ENCODE results near the gene PTPRU. TPM values are rescaled to one million over a fixed set of nuclear protein-coding genes. Genes with fewer than 3 reads are reported as not detected.

The PTPRU gene
- polyA plus RNA-seq, 2 of the 4 experiments (the other 2 are of a cell fraction), result 5.7 to 6.1 TPM

- no peak overlapping the region for H3K27ac ChIP-seq
- H3K4me3 ChIP-seq, result no peak overlapping the region
- no peaks in the 10 kb centered on the region for H3K4me1 ChIP-seq
- no peak for TF ChIP-seq HOXB13 (CRISPR knock-in tag; IDR thresholded peaks at IDR 0.05; ENCODE audit: low read depth)
- no peak for TF ChIP-seq RAD21 (conservative IDR thresholded peaks at IDR 0.05 in 1 of 2, IDR thresholded peaks at IDR 0.05 in 1 of 2)
- no peak for TF ChIP-seq BCL3 (IDR thresholded peaks at IDR 0.05)
- TF ChIP-seq JUNB (IDR thresholded peaks at IDR 0.05), result no peak
- TF ChIP-seq RNF2 (IDR thresholded peaks at IDR 0.05; ENCODE audit: borderline replicate concordance, low read depth), result no peak
- no peak for TF ChIP-seq ZFP36 (IDR thresholded peaks at IDR 0.05; ENCODE audit: borderline replicate concordance, partially characterized antibody)
- no peak for TF ChIP-seq NPAS2 (CRISPR knock-in tag; IDR thresholded peaks at IDR 0.05; ENCODE audit: borderline replicate concordance)
- ChIA-PET CTCF (interaction anchor here (1.2 to 2.4 kb wide), 4 partner anchors 20 to 1366 kb away, joined by 3 to 7 read pairs (median 6); no protein-coding TSS in a partner anchor), POLR2A (no interaction called here)
- WGBS (ENCODE audit: missing lambda C conversion rate), result 19% methylated on average over 7 of the region's 7 CpGs
- ATAC-seq (no peak), DNase-seq (ENCODE audit: low read depth in 1 of 2, low spot score in 1 of 2) (no peak), FAIRE-seq (no peak)
- no peak overlapping the region for H3K4me2 ChIP-seq
- no peaks in the 10 kb centered on the region for H3K9me3 ChIP-seq
Measured at GRCh38 chr1:29342351-29342750, 106.0 kb downstream of the PTPRU start.

GRCh38 chr1:29342983-29343382, 106.7 kb downstream of the PTPRU start:
- no peak overlapping the region for H3K4me2 ChIP-seq
- TF ChIP-seq POLR2AphosphoS2 (conservative IDR thresholded peaks at IDR 0.05; ENCODE audit: low read length) (no peak), ZC3H11A (IDR thresholded peaks at IDR 0.05) (no peak), RAD21 (conservative IDR thresholded peaks at IDR 0.05 in 1 of 2, IDR thresholded peaks at IDR 0.05 in 1 of 2) (no peak), ESRRA (IDR thresholded peaks at IDR 0.05; ENCODE audit: borderline replicate concordance, low read length) (no peak), MAX (IDR thresholded peaks at IDR 0.05) (no peak), CTCF (IDR thresholded peaks at IDR 0.05) (no peak), HOXB5 (CRISPR knock-in tag; IDR thresholded peaks at IDR 0.05) (no peak), KDM1A (IDR thresholded peaks at IDR 0.05; ENCODE audit: low read depth) (no peak), MAZ (IDR thresholded peaks at IDR 0.05; ENCODE audit: borderline replicate concordance, low read depth, low read length) (no peak), GATA3 (IDR thresholded peaks at IDR 0.05; ENCODE audit: borderline replicate concordance) (no peak), HDAC2 (IDR thresholded peaks at IDR 0.05) (no peak), E2F6 (IDR thresholded peaks at IDR 0.05; ENCODE audit: borderline replicate concordance, low read depth) (no peak), POLR2A (IDR thresholded peaks at IDR 0.05; ENCODE audit: low read length) (no peak), HOXA7 (CRISPR knock-in tag; IDR thresholded peaks at IDR 0.05) (no peak), BHLHE40 (IDR thresholded peaks at IDR 0.05; ENCODE audit: low read depth, low read length) (no peak), FOXS1 (CRISPR knock-in tag; IDR thresholded peaks at IDR 0.05) (no peak), JUNB (IDR thresholded peaks at IDR 0.05) (no peak), SMC3 (IDR thresholded peaks at IDR 0.05) (no peak), CEBPB (IDR thresholded peaks at IDR 0.05) (no peak), MYC (IDR thresholded peaks at IDR 0.05; ENCODE audit: borderline replicate concordance, low read length) (no peak)

More at GRCh38 chr1:29342983-29343382, 106.7 kb downstream of the PTPRU start:
- Histone ChIP-seq H3K4me1 (no peaks in the 10 kb centered on the region), H3K27ac (no peak overlapping the region), H3K4me3 (no peak overlapping the region), H3K9me3 (no peaks in the 10 kb centered on the region)
- ATAC-seq, result no peak
- no peak for FAIRE-seq
- 11% methylated on average over 2 of the region's 2 CpGs for WGBS (ENCODE audit: missing lambda C conversion rate)
- ChIA-PET POLR2A (no interaction called here), CTCF (interaction anchor here (0.9 to 1.4 kb wide), 3 partner anchors 12 to 99 kb away, joined by 3 to 6 read pairs (median 3); no protein-coding TSS in a partner anchor)
- DNase-seq (ENCODE audit: low read depth in 1 of 2, low spot score in 1 of 2), result no peak
